H1 (cell line): Measurements from ENCODE around the gene ZNF618. TPM values are rescaled to one million over a fixed set of nuclear protein-coding genes. Genes with fewer than 3 reads are reported as not detected.

Source experiments
- CTCF ChIA-PET: fragments of 300-600 bp; sonication (Branson Sonifier 250); formaldehyde crosslinking; loops from one replicate; lab custom pipeline; 2021; ENCODE audit not compliant: partially characterized antibody; lab: Charles Lee
- POLR2A ChIA-PET: fragments of 300-600 bp; sonication (Branson Sonifier 250); formaldehyde crosslinking; loops from one replicate; lab custom pipeline; 2021; ENCODE audit warnings: inconsistent platforms; ENCODE audit not compliant: partially characterized antibody; lab: Charles Lee
- DNase-seq, 2 experiments: peaks; one replicate each; pipeline versions ENCODE4 v3.0.0 to v3.0.0-alpha.2; 2010 to 2022; ENCODE audit warnings: low spot score in 2 of 2, low read depth in 1 of 2, mixed read lengths in 1 of 2
- FAIRE-seq: peaks from 2 replicates; lab custom pipeline; 2011; peaks lifted over from hg19 to GRCh38; lab: Jason Lieb, UNC
- H2AFZ ChIP-seq: 2 replicates; pipeline ENCODE4 v1.8.1; 2012; ENCODE audit warnings: low read length, inconsistent platforms
- H2AK5ac ChIP-seq: 2 replicates; pipeline ENCODE4 v1.6.1; 2013; ENCODE audit warnings: low read depth, low read length
- H2BK120ac ChIP-seq: replicated peaks from 2 replicates; pipeline ENCODE3; 2013; ENCODE audit warnings: low read depth, low read length, inconsistent platforms
- H2BK12ac ChIP-seq: 2 replicates; pipeline ENCODE4 v1.6.1; 2013; ENCODE audit warnings: low read depth, low read length
- H2BK15ac ChIP-seq: 2 replicates; pipeline ENCODE4 v1.6.1; 2013; ENCODE audit warnings: low read length
- H2BK20ac ChIP-seq: 2 replicates; pipeline ENCODE4 v1.6.1; 2013; ENCODE audit warnings: low read length
- H2BK5ac ChIP-seq: 2 replicates; pipeline ENCODE4 v1.6.1; 2013; ENCODE audit warnings: low read depth, low read length
- H3K14ac ChIP-seq: 2 replicates; pipeline ENCODE4 v1.6.1; 2013; ENCODE audit warnings: inconsistent platforms; ENCODE audit not compliant: insufficient read length
- H3K18ac ChIP-seq: 2 replicates; pipeline ENCODE4 v1.6.1; 2013; ENCODE audit warnings: low read length; ENCODE audit errors: extremely low read depth
- H3K23ac ChIP-seq: 2 replicates; pipeline ENCODE4 v1.6.1; 2013; ENCODE audit warnings: inconsistent platforms; ENCODE audit not compliant: insufficient read length
- H3K23me2 ChIP-seq: 2 replicates; pipeline ENCODE4 v1.6.1; 2013; ENCODE audit warnings: low read depth, low read length
- H3K27ac ChIP-seq: 2 replicates; pipeline ENCODE4 v1.6.1; 2011; ENCODE audit warnings: low read depth, low read length, inconsistent platforms
- H3K27me3 ChIP-seq, 4 experiments: replicated peaks in 1 of 4; 1 replicate in 1 of 4; 2 replicates in 3 of 4; pipeline versions ENCODE4 v1.6.1 to v1.8.1; 2011 to 2013; ENCODE audit warnings: low read length in 3 of 4, mild to moderate bottlenecking in 3 of 4, inconsistent platforms in 2 of 4, mixed read lengths in 2 of 4, moderate library complexity in 1 of 4; ENCODE audit not compliant: control insufficient read depth in 3 of 4, insufficient read depth in 3 of 4; ENCODE audit errors: extremely low read depth in 1 of 4
- H3K36me3 ChIP-seq, 4 experiments: 2 replicates each; pipeline versions ENCODE4 v1.6.1 to v1.8.1; 2011 to 2013; ENCODE audit warnings: mild to moderate bottlenecking in 4 of 4, low read length in 3 of 4, moderate library complexity in 2 of 4, control low read depth in 1 of 4, inconsistent platforms in 1 of 4; ENCODE audit not compliant: insufficient read depth in 4 of 4, control insufficient read depth in 2 of 4
- H3K4ac ChIP-seq: replicated peaks from 2 replicates; pipeline ENCODE3; 2013; ENCODE audit warnings: low read length, low read depth, mixed read lengths, inconsistent platforms; ENCODE audit not compliant: insufficient read length
- H3K4me1 ChIP-seq, 4 experiments: replicated peaks in 1 of 4; 1 replicate in 1 of 4; 2 replicates in 3 of 4; pipeline versions ENCODE4 v1.6.1 to v1.8.1; 2011 to 2013; ENCODE audit warnings: low read length in 3 of 4, inconsistent platforms in 2 of 4, mixed read lengths in 1 of 4; ENCODE audit not compliant: insufficient read depth in 4 of 4, control insufficient read depth in 3 of 4
- H3K4me2 ChIP-seq, 2 experiments: 2 replicates each; pipeline versions ENCODE4 v1.6.1 to v1.8.1; 2011 to 2013; ENCODE audit warnings: low read depth in 2 of 2, low read length in 2 of 2, control low read depth in 1 of 2, inconsistent platforms in 1 of 2, mild to moderate bottlenecking in 1 of 2; ENCODE audit not compliant: insufficient read depth in 1 of 2
- H3K4me3 ChIP-seq, 4 experiments: fragments of 200-600, 300-600 bp in 1 of 4; sonication (generic), shearing (Covaris generic), sonication (Bioruptor Twin) in 1 of 4; 2 replicates each; pipeline versions ENCODE4 v1.5.1 to v1.8.1; 2011 to 2016; ENCODE audit warnings: low read length in 4 of 4, low read depth in 3 of 4, control low read depth in 2 of 4, inconsistent platforms in 2 of 4, mild to moderate bottlenecking in 2 of 4, mixed read lengths in 1 of 4, moderate library complexity in 1 of 4; ENCODE audit not compliant: insufficient read depth in 2 of 4; ENCODE audit errors: extremely low read depth in 1 of 4
- H3K56ac ChIP-seq: replicated peaks from 2 replicates; pipeline ENCODE3; 2013; ENCODE audit warnings: low read depth, mild to moderate bottlenecking, mixed read lengths, low read length, inconsistent platforms; ENCODE audit not compliant: insufficient read length
- H3K79me1 ChIP-seq: 2 replicates; pipeline ENCODE4 v1.6.1; 2013; ENCODE audit warnings: low read depth, low read length, control low read depth
- H3K79me2 ChIP-seq, 2 experiments: 2 replicates each; pipeline versions ENCODE4 v1.6.1 to v1.8.1; 2012 to 2013; ENCODE audit warnings: low read length in 2 of 2, mild to moderate bottlenecking in 2 of 2, inconsistent platforms in 1 of 2; ENCODE audit not compliant: insufficient read depth in 2 of 2, control insufficient read depth in 1 of 2
- H3K9ac ChIP-seq, 4 experiments: replicated peaks in 1 of 4; 1 replicate in 1 of 4; 2 replicates in 3 of 4; pipeline versions ENCODE4 v1.6.1 to v1.8.1; 2011 to 2013; ENCODE audit warnings: low read depth in 3 of 4, low read length in 3 of 4, control low read depth in 2 of 4, mild to moderate bottlenecking in 2 of 4, moderate library complexity in 2 of 4, inconsistent platforms in 1 of 4; ENCODE audit errors: extremely low read depth in 1 of 4
- H3K9me3 ChIP-seq, 2 experiments: 2 replicates each; pipeline versions ENCODE4 v1.6.1 to v1.8.1; 2012 to 2013; ENCODE audit warnings: mild to moderate bottlenecking in 2 of 2, moderate library complexity in 2 of 2, control low read depth in 1 of 2, inconsistent platforms in 1 of 2, low read depth in 1 of 2, low read length in 1 of 2, mixed read lengths in 1 of 2; ENCODE audit not compliant: insufficient read depth in 2 of 2
- H4K20me1 ChIP-seq, 2 experiments: replicated peaks in 1 of 2; 2 replicates each; pipeline versions ENCODE3 to v1.8.1; 2011 to 2013; ENCODE audit warnings: inconsistent platforms in 2 of 2, low read length in 2 of 2, mild to moderate bottlenecking in 1 of 2; ENCODE audit not compliant: insufficient read depth in 2 of 2, control insufficient read depth in 1 of 2
- H4K5ac ChIP-seq: 2 replicates; pipeline ENCODE4 v1.6.1; 2013; ENCODE audit warnings: low read length, low read depth, mixed read lengths, inconsistent platforms; ENCODE audit not compliant: insufficient read length
- H4K8ac ChIP-seq: 2 replicates; pipeline ENCODE4 v1.8.0; 2013; ENCODE audit warnings: mild to moderate bottlenecking, moderate library complexity, low read length, inconsistent platforms; ENCODE audit not compliant: insufficient read depth; ENCODE audit errors: extremely low read depth
- H4K91ac ChIP-seq: replicated peaks from 2 replicates; pipeline ENCODE3; 2013; ENCODE audit warnings: low read length, mixed read lengths, inconsistent platforms; ENCODE audit not compliant: insufficient read length
- BACH1 ChIP-seq: IDR thresholded peaks from 2 replicates; pipeline ENCODE4 v1.6.1; 2012; ENCODE audit warnings: low read length, improper control_type of control experiment
- CREB1 ChIP-seq: IDR thresholded peaks from 2 replicates; pipeline ENCODE4 v1.6.1; 2012; ENCODE audit warnings: inconsistent platforms
- MAX ChIP-seq: IDR thresholded peaks from 2 replicates; pipeline ENCODE4 v1.6.1; 2012; ENCODE audit warnings: inconsistent platforms
- NRF1 ChIP-seq: IDR thresholded peaks from 2 replicates; pipeline ENCODE4 v1.6.1; 2011; ENCODE audit warnings: mild to moderate bottlenecking, low read depth, low read length, improper control_type of control experiment
- PHF8 ChIP-seq: fragments of 200-600 bp; sonication (generic); conservative IDR thresholded peaks from 2 replicates; pipeline ENCODE4 v1.7.1; 2012; ENCODE audit warnings: low read depth, mild to moderate bottlenecking, inconsistent platforms, low read length, moderate library complexity
- SIX5 ChIP-seq: IDR thresholded peaks from 2 replicates; pipeline ENCODE4 v1.6.1; 2011; ENCODE audit warnings: mild to moderate bottlenecking, low read depth, low read length
- SP1 ChIP-seq: IDR thresholded peaks from 2 replicates; pipeline ENCODE4 v1.6.1; 2011; ENCODE audit warnings: low read depth, low read length
- TAF1 ChIP-seq: IDR thresholded peaks from 2 replicates; pipeline ENCODE4 v1.6.1; 2011; ENCODE audit warnings: mild to moderate bottlenecking, low read depth, low read length
- TCF12 ChIP-seq: IDR thresholded peaks from 2 replicates; pipeline ENCODE4 v1.6.1; 2011; ENCODE audit warnings: low read depth, mild to moderate bottlenecking, low read length
- WGBS, 2 experiments: shearing (Covaris generic) in 1 of 2; methylation state at CpG; one replicate each; pipeline versions ENCODE4 v1.1.6 to v1.1.7; 2013 to 2015; ENCODE audit warnings: low lambda C conversion rate in 2 of 2, mixed read lengths in 2 of 2, inconsistent platforms in 1 of 2, low coverage in 1 of 2, missing lambda C conversion rate in 1 of 2; ENCODE audit not compliant: insufficient replicate concordance in 2 of 2, insufficient coverage in 1 of 2, insufficient read length in 1 of 2; ENCODE audit errors: extremely low coverage in 1 of 2, missing lambda C conversion rate in 1 of 2; 5-methylcytosine and 5-hydroxymethylcytosine counted together
- polyA plus RNA-seq, 7 experiments: library from polyadenylated mRNA; depleted of rRNA in 3 of 7; stranded (reverse) in 5 of 7; unstranded in 2 of 7; fragments of >200 nt in 5 of 7; fragments of 200-250 nt in 2 of 7; gene quantifications; 1 replicate in 5 of 7; 2 replicates in 1 of 7; 4 replicates in 1 of 7; pipeline versions ENCODE4 v1.2.1 to v1.2.3, GENCODE V29; 2011 to 2013; ENCODE audit warnings: missing spikeins in 2 of 7, mixed read lengths in 2 of 7
- total RNA-seq: library from RNA; stranded (reverse); fragmentation: NEBNext Ultra II Directional; extraction: Animal tissue kit (Norgen Biotek cat#: 25700); gene quantifications from 2 replicates; pipeline ENCODE4 v1.2.1, GENCODE V29; 2021

ZNF618 gene
- total and polyA plus RNA-seq, 2 of the 8 experiments (the other 6 are each of a cell fraction or from before 2014, with no cell fraction given), result 9.6 to 28.5 TPM

- Histone ChIP-seq H3K27me3 (peaks cover 0 to 4% (median 1%) of the 10 kb centered on the region in 4 experiments; a peak in 2 of 7 replicates), H2AK5ac (no peak overlapping the region), H3K79me1 (no peaks in the 10 kb centered on the region), H2AFZ (no peak overlapping the region; the same call in 1 of the 2 replicates), H2BK120ac (no peak overlapping the region), H4K91ac (no peak overlapping the region), H4K5ac (no peak overlapping the region), H3K27ac (no peak overlapping the region), H3K56ac (no peak overlapping the region), H3K36me3 (no peaks in the 10 kb centered on the region), H2BK20ac (no peak overlapping the region), H4K8ac (peak overlapping the region; percentile 72; the same call in 1 of the 2 replicates), H3K79me2 (peaks cover 0 to 38% of the 10 kb centered on the region in 2 experiments; a peak in 2 of 4 replicates), H3K4me2 (peak overlapping the region; percentile 41 to 51; a peak in 3 of 4 replicates), H3K23ac (no peak overlapping the region), H3K9me3 (no peaks in the 10 kb centered on the region), H3K4me3 (peak overlapping the region; percentile 20 to 77 (median 45)), H2BK12ac (no peak overlapping the region), H2BK15ac (no peak overlapping the region), H3K4ac (no peak overlapping the region), H3K18ac (no peak overlapping the region), H3K23me2 (no peaks in the 10 kb centered on the region), H3K4me1 (peaks cover 3 to 6% (median 5%) of the 10 kb centered on the region in 4 experiments), H4K20me1 (no peaks in the 10 kb centered on the region), H2BK5ac (no peak overlapping the region), H3K14ac (no peak overlapping the region), H3K9ac (peak overlapping the region in 1 of 4 experiments; percentile 45; a peak in 1 of 7 replicates)
- FAIRE-seq (no peak), DNase-seq (no peak)
- POLR2A ChIA-PET, result interaction anchor here (0.6 kb wide), 2 partner anchors 12 to 27 kb away, joined by 3 to 4 read pairs; no protein-coding TSS in a partner anchor
- WGBS, 2 experiments, result 21% methylated on average over 10 of the region's 55 CpGs; no CpG with 5 or more reads in 1 of the 2 experiments
- CTCF ChIA-PET, result interaction anchor here (0.7 to 1.2 kb wide), 2 partner anchors 8 to 116 kb away, joined by 3 read pairs; no protein-coding TSS in a partner anchor
- TF ChIP-seq TCF12, result no peak
- no peak for TF ChIP-seq BACH1
- TF ChIP-seq MAX, result 0 out of 2 replicates have a peak, but pooled peaks have one; percentile 23
- no peak for TF ChIP-seq NRF1
- 0 out of 2 replicates have a peak, but pooled peaks have one; percentile 14 for TF ChIP-seq PHF8
- no peak for TF ChIP-seq SIX5
- TF ChIP-seq SP1, result no peak
- TF ChIP-seq TAF1, result peak; percentile 36; the same call in 1 of the 2 replicates
- no peak for TF ChIP-seq CREB1
Observed at GRCh38 chr9:113875459-113876150, 504 bp upstream of the ZNF618 start.
